Ishikawa (cell line): ENCODE data around the gene DET1.

Source experiments
- EGR1 ChIP-seq: IDR thresholded peaks from 2 replicates; pipeline ENCODE4 v1.6.1; 2012
- EP300 ChIP-seq: IDR thresholded peaks from 2 replicates; pipeline ENCODE4 v1.6.1; 2012; ENCODE audit warnings: borderline replicate concordance
- FOXM1 ChIP-seq: IDR thresholded peaks from 2 replicates; pipeline ENCODE4 v1.6.1; 2012; ENCODE audit warnings: low read depth, borderline replicate concordance
- RAD21 ChIP-seq: IDR thresholded peaks from 2 replicates; pipeline ENCODE4 v1.6.1; 2012; ENCODE audit warnings: low read depth
- TAF1 ChIP-seq: IDR thresholded peaks from 2 replicates; pipeline ENCODE4 v1.6.1; 2012; ENCODE audit warnings: low read depth, mild to moderate bottlenecking
- TCF12 ChIP-seq: IDR thresholded peaks from 2 replicates; pipeline ENCODE4 v1.6.1; 2012; ENCODE audit warnings: low read depth
- TEAD4 ChIP-seq: IDR thresholded peaks from 2 replicates; pipeline ENCODE4 v1.6.1; 2012
- YY1 ChIP-seq: IDR thresholded peaks from 2 replicates; pipeline ENCODE4 v1.6.1; 2012; ENCODE audit warnings: low read depth
- TF ChIP-seq, protein P1 (sequence below): IDR thresholded peaks from 2 replicates; pipeline ENCODE4 v1.6.1; 2012
- TF ChIP-seq, protein P2 (sequence below): IDR thresholded peaks from 2 replicates; pipeline ENCODE4 v1.6.1; 2012
- TF ChIP-seq, protein P3 (sequence below): IDR thresholded peaks from 2 replicates; pipeline ENCODE4 v1.6.1; 2012; ENCODE audit warnings: low read depth, mild to moderate bottlenecking

DNA sequence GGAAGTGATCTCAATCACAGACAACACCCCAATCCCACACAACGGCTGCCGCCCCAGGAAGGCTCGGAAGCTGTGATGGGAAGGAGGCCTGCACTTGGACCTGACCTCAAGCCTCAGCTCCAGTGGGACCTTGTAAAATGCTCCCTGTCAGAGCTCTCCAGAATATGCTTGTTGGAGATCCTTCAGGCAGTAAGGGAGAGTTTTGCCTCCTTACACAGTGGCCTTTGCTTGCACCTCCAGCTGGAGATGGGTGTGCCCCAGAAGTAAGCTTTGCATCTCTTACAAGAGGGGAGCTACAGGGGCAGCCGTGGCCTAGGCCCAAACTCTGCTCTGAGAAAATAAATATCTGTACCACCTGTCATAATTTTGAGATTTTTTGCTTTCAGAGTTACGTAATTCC lies 68.6 kb downstream of the DET1 start:
- TF ChIP-seq YY1 (no peak), EGR1 (no peak), RAD21 (no peak), EP300 (no peak), FOXM1 (no peak), TCF12 (no peak), TAF1 (no peak), TEAD4 (no peak)
- TF ChIP-seq, protein P1, sequence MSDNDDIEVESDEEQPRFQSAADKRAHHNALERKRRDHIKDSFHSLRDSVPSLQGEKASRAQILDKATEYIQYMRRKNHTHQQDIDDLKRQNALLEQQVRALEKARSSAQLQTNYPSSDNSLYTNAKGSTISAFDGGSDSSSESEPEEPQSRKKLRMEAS, result no peak
- TF ChIP-seq, protein P2, sequence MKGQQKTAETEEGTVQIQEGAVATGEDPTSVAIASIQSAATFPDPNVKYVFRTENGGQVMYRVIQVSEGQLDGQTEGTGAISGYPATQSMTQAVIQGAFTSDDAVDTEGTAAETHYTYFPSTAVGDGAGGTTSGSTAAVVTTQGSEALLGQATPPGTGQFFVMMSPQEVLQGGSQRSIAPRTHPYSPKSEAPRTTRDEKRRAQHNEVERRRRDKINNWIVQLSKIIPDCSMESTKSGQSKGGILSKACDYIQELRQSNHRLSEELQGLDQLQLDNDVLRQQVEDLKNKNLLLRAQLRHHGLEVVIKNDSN, result no peak
- TF ChIP-seq, protein P3, sequence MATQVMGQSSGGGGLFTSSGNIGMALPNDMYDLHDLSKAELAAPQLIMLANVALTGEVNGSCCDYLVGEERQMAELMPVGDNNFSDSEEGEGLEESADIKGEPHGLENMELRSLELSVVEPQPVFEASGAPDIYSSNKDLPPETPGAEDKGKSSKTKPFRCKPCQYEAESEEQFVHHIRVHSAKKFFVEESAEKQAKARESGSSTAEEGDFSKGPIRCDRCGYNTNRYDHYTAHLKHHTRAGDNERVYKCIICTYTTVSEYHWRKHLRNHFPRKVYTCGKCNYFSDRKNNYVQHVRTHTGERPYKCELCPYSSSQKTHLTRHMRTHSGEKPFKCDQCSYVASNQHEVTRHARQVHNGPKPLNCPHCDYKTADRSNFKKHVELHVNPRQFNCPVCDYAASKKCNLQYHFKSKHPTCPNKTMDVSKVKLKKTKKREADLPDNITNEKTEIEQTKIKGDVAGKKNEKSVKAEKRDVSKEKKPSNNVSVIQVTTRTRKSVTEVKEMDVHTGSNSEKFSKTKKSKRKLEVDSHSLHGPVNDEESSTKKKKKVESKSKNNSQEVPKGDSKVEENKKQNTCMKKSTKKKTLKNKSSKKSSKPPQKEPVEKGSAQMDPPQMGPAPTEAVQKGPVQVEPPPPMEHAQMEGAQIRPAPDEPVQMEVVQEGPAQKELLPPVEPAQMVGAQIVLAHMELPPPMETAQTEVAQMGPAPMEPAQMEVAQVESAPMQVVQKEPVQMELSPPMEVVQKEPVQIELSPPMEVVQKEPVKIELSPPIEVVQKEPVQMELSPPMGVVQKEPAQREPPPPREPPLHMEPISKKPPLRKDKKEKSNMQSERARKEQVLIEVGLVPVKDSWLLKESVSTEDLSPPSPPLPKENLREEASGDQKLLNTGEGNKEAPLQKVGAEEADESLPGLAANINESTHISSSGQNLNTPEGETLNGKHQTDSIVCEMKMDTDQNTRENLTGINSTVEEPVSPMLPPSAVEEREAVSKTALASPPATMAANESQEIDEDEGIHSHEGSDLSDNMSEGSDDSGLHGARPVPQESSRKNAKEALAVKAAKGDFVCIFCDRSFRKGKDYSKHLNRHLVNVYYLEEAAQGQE, result no peak
